ENCODE results near the gene VCAN. TPM values are rescaled to one million over a fixed set of nuclear protein-coding genes. Genes with fewer than 3 reads are reported as not detected.

The VCAN gene
- total and polyA plus RNA-seq, 2 of the 8 experiments (the other 6 are each of a cell fraction or from before 2014, with no cell fraction given), result 146 to 404 TPM

- H4K20me1 ChIP-seq (replicated peaks in 1 of 2; ENCODE audit: control insufficient read depth in 1 of 2, insufficient read depth in 2 of 2, low read length in 2 of 2), result no peaks in the 10 kb centered on the region
Measured at GRCh38 chr5:83488821-83489220, 17.3 kb downstream of the VCAN start.

More at GRCh38 chr5:83488821-83489220, 17.3 kb downstream of the VCAN start:
- no peak overlapping the region for H2BK5ac ChIP-seq (ENCODE audit: low read depth, low read length)
- no peak overlapping the region for H3K4me3 ChIP-seq (ENCODE audit: extremely low read depth in 1 of 4, insufficient read depth in 2 of 4, low read depth in 3 of 4, low read length in 4 of 4)
- no peaks in the 10 kb centered on the region for H3K79me1 ChIP-seq (ENCODE audit: low read depth, low read length)
- H2BK20ac ChIP-seq (ENCODE audit: low read length), result no peak overlapping the region
- H2AK5ac ChIP-seq (ENCODE audit: low read depth, low read length), result no peak overlapping the region
- CTCF ChIA-PET (ENCODE audit: partially characterized antibody), result no interaction called here
- H4K91ac ChIP-seq (replicated peaks; ENCODE audit: insufficient read length, low read length), result no peak overlapping the region
- H3K56ac ChIP-seq (replicated peaks; ENCODE audit: insufficient read length, low read depth, low read length), result no peak overlapping the region
- no peak overlapping the region for H2AFZ ChIP-seq (ENCODE audit: low read length)
- H3K18ac ChIP-seq (ENCODE audit: extremely low read depth, low read length), result no peak overlapping the region
- no peak overlapping the region for H3K4ac ChIP-seq (replicated peaks; ENCODE audit: insufficient read length, low read depth, low read length)
- H4K5ac ChIP-seq (ENCODE audit: insufficient read length, low read depth, low read length), result no peak overlapping the region
- FAIRE-seq (no peak), DNase-seq (ENCODE audit: low read depth in 1 of 2, low spot score in 2 of 2) (no peak)
- H4K8ac ChIP-seq (ENCODE audit: extremely low read depth, insufficient read depth, low read length), result no peak overlapping the region
- no peak overlapping the region for H3K4me2 ChIP-seq (ENCODE audit: insufficient read depth in 1 of 2, low read depth in 2 of 2, low read length in 2 of 2)
- no peak for TF ChIP-seq SIRT6 (IDR thresholded peaks at IDR 0.05; ENCODE audit: low read length)
- TF ChIP-seq SP2 (IDR thresholded peaks at IDR 0.05; ENCODE audit: low read length), result no peak
- TF ChIP-seq BACH1 (IDR thresholded peaks at IDR 0.05; ENCODE audit: low read length), result no peak
- no peak for TF ChIP-seq TBP (IDR thresholded peaks at IDR 0.05; ENCODE audit: low read depth, low read length)
- no peak for TF ChIP-seq KDM4A (IDR thresholded peaks at IDR 0.05; ENCODE audit: low read depth, low read length, severe bottlenecking)
- no peak for TF ChIP-seq RNF2 (IDR thresholded peaks at IDR 0.05; ENCODE audit: borderline replicate concordance, low read depth, low read length, missing control alignments, poor library complexity, severe bottlenecking)
- no peak for TF ChIP-seq EZH2 (IDR thresholded peaks at IDR 0.05; ENCODE audit: low read depth, low read length, severe bottlenecking)
- no peak for TF ChIP-seq POLR2AphosphoS5 (IDR thresholded peaks at IDR 0.05; ENCODE audit: low read depth, low read length)
- TF ChIP-seq SUZ12 (IDR thresholded peaks at IDR 0.05; ENCODE audit: low read length), result no peak
- H3K23ac ChIP-seq (ENCODE audit: insufficient read length), result no peak overlapping the region
- H3K36me3 ChIP-seq (ENCODE audit: control insufficient read depth in 2 of 4, insufficient read depth in 4 of 4, low read length in 3 of 4), result peaks cover 8 to 53% (median 33%) of the 10 kb centered on the region in 4 experiments; a peak in 7 of 8 replicates
- no peak overlapping the region for H2BK120ac ChIP-seq (replicated peaks; ENCODE audit: low read depth, low read length)
- H3K79me2 ChIP-seq (ENCODE audit: control insufficient read depth in 1 of 2, insufficient read depth in 2 of 2, low read length in 2 of 2), result peaks cover 0 to 68% of the 10 kb centered on the region in 2 experiments; a peak in 2 of 4 replicates
- H3K27me3 ChIP-seq (replicated peaks in 1 of 4; ENCODE audit: control insufficient read depth in 3 of 4, extremely low read depth in 1 of 4, insufficient read depth in 3 of 4, low read length in 3 of 4), result no peaks in the 10 kb centered on the region
- peaks cover 4% of the 10 kb centered on the region; the same call in 1 of the 2 replicates for H3K23me2 ChIP-seq (ENCODE audit: low read depth, low read length)
- H3K14ac ChIP-seq (ENCODE audit: insufficient read length), result no peak overlapping the region
- no peak overlapping the region for H2BK15ac ChIP-seq (ENCODE audit: low read length)
- H3K9ac ChIP-seq (replicated peaks in 1 of 4; ENCODE audit: extremely low read depth in 1 of 4, low read depth in 3 of 4, low read length in 3 of 4), result no peak overlapping the region
- H3K9me3 ChIP-seq (ENCODE audit: insufficient read depth in 2 of 2, low read depth in 1 of 2, low read length in 1 of 2), result no peaks in the 10 kb centered on the region
- peaks cover 0 to 6% (median 1%) of the 10 kb centered on the region in 4 experiments; a peak in 3 of 7 replicates for H3K4me1 ChIP-seq (replicated peaks in 1 of 4; ENCODE audit: control insufficient read depth in 3 of 4, insufficient read depth in 4 of 4, low read length in 3 of 4)
- H3K27ac ChIP-seq (ENCODE audit: low read depth, low read length), result no peak overlapping the region
- H2BK12ac ChIP-seq (ENCODE audit: low read depth, low read length), result no peak overlapping the region
- POLR2A ChIA-PET (ENCODE audit: partially characterized antibody), result interaction anchor here (1.0 to 1.6 kb wide), 2 partner anchors 14 to 17 kb away, joined by 3 to 4 read pairs; no protein-coding TSS in a partner anchor

All from H1 (cell line).